NCI-H446 treated with DMSO at 0.1 percent for 48 hours (cell line): ENCODE results near the gene LCN1.
"Not testable (repeated sequence)": the region's sequence is repeated elsewhere in the genome, so short reads cannot be mapped to it uniquely, and the experiment has no call there.

Source experiments
- DNase-seq: peaks from one replicate; lab custom pipeline; 2025; lab: John Stamatoyannopoulos, UW

LCN1 gene

GRCh38 chr9:135546792-135547617 lies 25.8 kb downstream of the LCN1 start:
- not testable (repeated sequence) for DNase-seq

DNA sequence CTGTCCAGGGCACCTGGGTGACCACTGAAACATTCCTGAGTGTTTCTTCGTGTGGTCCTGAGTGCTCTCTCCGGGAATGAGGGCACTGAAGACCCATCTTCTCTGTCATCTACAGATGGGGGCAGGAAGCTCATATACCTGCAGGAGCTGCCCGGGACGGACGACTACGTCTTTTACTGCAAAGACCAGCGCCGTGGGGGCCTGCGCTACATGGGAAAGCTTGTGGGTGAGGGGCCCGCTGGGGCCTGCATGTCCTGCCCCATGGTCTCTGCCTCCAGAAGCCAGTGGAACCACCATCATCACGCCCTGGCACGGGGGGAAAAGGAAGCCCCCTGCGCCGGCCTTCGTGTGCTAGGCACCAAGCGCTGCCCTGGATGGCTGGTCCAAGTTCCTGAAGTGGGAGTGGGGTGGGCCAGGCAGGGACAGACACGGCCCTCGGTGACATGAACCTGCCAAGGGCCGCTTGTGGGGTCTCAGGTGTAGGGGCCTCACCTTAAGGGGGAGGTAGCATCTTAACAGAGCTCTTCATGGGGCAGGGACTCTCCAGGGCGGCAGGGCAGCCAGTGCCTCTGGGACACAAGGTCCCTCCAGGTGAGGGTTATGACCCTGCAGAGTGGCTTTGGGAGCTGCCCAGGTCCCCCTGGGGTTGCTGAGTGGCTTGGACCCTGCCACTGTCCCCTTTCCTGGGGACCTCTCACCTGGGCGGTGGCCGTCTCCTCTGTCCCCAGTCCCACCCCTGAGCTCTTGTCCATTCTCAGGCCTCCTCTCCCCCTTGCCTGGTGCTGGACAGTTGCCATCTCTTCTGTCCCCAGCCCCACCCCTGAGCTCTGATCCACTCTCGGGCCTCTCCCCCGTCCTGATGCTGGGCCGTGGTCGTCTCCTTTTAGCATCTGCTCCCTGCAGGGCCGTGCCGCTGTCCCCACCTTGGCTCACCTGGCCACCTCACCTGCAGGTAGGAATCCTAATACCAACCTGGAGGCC lies 26.8 kb downstream of the LCN1 start:
- DNase-seq, result no peak

GRCh38 chr9:135549478-135550343 lies 28.5 kb downstream of the LCN1 start:
- DNase-seq, result not testable (repeated sequence)

DNA sequence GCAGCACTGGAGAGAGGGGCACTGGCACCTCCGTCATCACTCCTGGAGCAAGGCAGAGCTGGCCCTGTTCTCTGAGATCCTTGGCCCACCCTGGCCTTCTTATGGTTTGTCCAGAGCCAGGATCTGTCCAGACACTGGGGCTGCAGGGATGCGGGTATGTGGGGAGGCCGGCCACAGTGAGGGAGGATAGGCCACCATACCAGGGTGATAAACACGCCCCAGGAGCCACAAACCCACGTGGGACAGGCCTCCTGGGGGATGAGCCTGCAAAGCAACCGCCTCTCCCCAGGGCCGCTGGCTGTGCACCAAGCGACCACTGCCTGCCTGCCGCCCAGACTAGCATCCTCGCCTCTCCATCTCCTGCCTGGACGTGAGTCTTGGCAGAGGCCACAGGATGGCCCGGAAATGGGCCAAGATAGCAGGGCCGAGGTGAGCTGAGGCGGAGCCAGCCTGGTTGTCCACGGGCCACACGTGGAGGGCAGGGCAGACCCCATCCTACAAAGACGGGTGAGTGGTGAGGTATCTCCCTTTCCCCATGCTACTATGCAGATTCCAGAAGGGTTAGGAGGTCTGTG lies 29.2 kb downstream of the LCN1 start:
- no peak for DNase-seq

- DNase-seq, result no peak
These were observed 29.8 kb downstream of the LCN1 start for GRCh38 chr9:135551031-135551430.

DNA sequence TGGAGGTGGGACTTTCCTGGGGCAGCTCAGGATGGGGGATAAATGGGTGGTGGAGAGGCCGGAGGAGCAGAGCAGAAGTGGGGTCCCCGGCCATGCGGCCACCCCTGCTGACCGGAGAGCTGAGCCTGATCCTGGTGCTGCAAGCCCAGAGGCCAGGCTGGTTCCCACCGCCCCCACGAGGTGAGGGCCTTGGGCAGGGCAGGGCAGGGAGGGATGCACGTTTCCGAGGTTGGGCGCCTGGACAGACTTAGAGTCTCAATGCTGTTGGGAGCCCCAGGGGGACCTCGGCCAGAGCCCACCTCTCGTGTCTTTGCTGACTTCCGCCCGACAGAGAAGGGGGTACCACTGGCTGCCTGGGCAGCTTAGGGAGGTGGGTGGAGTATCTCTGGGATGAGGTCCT lies 30.2 kb downstream of the LCN1 start:
- no peak for DNase-seq

DNA sequence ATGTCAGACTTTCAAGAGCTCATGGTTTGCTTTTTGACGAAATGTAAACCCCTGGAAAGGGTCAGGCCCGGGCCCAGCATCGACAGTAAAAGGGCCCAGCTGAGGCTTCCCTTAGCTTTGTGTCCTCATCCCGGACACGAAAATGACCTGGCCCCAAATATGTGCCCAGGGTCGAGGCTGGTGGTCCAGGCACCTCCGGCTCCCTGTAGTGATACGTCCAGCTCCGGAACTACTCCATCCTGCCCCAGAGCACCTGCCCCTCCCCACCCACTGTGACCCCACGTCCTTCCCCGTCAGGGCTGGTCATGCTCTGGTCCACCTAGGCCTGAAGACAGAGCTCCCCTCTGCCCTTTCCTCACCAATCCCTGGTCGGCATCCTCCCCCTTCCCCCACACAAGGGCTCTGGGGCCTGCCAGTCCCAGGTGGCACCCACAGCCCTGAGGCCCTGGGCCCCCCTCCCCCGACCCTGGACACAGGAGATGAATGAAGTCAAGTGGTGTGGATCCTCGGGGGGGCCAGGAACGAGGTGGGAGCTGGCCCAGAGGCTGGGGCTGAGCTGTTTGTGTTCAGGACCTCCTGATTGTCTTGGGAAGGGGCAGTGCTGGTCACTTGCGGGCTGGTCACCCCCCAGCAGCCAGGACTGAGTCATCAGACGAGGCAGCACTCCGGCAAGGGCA lies 30.9 kb downstream of the LCN1 start:
- DNase-seq, result no peak

GRCh38 chr9:135552698-135553171 lies 31.5 kb downstream of the LCN1 start:
- DNase-seq, result no peak

DNA sequence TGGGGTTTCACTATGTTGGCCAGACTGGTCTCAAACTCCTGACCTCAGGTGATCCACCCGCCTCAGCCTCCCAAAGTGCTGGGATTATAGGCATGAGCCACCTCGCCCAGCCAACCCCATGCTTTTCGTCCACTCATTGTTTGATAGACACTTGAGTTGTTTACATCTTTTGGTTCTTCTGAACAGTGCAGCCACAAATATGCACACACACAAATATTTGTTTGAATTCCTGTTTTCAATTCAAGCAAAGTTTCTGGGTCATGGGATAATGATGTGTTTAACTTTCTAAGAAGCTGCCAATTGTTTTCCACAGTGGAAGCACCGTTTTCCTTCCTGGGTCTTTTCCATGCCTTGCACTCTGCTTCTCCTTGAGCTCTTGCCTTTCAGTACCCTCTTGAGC lies 33.5 kb downstream of the LCN1 start:
- DNase-seq, result no peak

- DNase-seq, result no peak
These were observed 34.0 kb downstream of the LCN1 start for GRCh38 chr9:135555203-135555602.

DNA sequence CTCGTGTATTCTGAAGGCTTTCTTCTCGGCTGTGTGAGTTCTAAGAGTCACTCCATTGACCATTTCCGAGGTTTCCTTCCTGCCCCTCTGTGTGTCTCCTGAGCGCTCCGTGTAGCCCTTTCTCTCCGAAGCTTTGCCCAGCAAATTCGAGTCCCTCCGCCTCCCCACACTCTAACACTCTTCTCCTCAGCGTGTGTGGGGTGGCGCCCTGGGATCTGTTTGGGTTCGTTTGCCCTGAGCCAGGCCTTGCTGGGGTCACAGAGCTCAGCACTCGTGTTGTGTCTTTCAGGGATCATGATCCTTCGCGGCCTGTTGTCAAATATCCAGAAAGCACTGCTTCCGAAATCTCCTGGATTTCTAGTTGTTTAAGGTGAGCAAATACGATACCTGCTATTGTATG lies 34.7 kb downstream of the LCN1 start:
- no peak for DNase-seq

DNA sequence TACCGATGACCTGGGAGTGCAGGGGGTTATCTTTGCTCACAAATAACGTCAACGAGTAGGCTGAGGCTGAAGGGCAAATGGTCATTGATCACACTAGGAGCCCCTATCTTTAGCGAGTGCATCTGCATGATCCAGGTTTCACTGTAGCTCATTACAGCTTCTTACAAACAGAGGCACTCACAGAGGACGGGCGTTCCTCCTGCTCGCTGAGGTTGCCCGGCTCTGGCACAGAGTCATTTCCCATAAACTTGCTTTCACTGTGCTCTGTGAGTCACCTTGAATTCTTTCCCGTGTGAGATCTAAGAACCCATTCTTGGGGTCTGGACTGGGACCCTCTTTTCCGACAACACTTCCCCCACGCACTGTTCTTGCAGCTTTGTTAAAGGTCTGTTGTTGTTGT lies 38.4 kb downstream of the LCN1 start:
- DNase-seq, result no peak

DNA sequence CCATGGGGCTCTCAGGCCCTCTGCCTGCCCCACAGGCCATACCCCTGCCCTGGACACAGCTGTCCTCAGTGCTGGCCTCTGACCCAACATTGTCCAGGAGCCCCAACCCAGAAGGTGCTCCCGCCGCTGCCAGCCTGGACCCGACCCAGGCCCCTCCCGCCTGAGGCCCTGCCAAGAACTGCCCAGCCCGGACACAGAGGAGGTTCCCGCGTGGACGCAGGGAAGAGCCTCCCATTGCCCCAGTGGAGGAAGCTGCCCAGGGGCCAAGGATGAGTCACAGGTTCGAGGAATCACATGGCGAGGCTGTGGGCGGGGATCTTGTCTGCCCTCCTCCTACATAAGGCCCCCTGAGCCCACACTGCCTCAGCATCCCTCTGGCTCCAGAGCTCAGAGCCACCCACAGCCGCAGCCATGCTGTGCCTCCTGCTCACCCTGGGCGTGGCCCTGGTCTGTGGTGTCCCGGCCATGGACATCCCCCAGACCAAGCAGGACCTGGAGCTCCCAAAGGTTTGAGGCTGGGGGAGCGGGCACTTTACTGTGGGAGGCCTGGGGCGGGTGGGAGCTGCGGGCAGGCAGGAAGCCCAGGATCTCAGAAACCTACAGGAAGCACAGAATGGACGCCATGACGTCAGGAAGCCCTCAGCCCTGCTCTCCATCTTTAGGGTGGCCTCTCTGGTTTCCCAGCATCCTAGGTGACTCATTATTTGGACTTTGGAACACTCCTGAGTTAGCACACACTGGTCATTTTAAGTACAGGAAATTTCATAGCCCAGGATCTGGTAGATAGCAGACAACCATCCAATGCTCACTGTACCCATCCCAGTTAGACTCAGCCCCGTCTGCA lies 40.4 kb downstream of the LCN1 start, which contains the start of gene PAEP:
PAEP (plus strand) TSS at position 366 of the 844 bp plus-strand sequence.
- DNase-seq, result no peak

GRCh38 chr9:135562235-135562745 lies 41.0 kb downstream of the LCN1 start:
- no peak for DNase-seq

- DNase-seq, result no peak
These were observed 41.8 kb downstream of the LCN1 start for GRCh38 chr9:135563039-135563476.

DNA sequence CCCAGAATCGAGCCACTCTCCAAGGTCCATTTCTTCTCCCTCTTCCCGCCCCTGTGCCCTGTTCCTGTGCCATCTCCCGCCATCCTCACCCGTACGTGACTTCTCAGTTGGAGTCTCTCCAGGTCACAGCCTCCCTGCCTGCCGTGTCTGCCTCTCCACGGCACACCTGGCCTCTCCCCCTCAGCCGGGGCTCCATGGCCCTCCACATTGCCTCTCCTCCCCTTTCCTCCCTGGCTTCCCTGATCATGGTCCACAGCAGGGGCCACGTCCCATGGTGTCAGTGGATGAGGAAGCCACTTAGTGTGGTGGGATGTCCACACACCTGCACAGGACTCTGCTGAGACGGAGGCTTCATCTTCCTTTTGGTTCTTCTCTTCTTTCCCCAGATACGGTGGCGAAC lies 42.6 kb downstream of the LCN1 start:
- no peak for DNase-seq

DNA sequence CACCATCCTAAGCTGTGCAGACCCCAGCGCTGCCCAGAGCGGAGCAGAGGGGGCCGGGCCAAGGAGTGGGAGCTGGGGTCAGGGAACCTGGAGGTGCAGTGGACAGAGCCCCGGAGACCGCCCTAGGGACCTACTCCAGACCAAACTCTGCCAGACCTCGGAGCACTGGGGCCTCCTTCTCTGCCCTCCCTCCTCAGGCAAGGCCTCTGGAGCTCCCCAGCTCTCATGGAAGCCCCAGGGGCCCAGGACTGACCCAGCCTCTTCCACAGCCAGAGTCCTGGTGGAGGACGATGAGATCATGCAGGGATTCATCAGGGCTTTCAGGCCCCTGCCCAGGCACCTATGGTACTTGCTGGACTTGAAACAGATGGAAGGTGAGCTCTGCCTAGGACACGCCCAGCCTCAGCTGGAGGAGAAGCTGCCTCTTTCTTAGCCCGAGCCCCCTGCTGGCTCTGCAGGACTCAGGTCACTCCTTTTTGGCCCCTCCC lies 43.9 kb downstream of the LCN1 start:
- no peak for DNase-seq

DNA sequence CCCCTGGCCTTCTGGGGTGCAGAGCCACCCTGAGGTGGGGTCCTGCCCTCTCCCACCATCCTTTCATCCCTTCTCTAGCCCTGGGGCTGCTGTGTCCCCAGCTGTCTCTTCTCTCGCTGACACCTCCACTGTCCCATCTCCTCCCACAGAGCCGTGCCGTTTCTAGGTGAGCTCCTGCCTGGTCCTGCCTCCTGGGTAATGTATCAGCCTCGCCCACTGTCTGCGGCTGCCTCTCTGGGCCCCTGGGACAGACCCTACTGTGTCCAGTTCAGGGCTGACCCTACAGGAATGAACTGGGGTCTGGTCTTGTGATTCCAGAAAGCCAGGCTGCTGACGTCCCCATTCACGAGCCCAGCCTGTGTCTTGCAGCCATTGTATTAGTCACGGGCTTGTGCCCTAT lies 44.4 kb downstream of the LCN1 start:
- no peak for DNase-seq

- DNase-seq, result no peak
These were observed 45.3 kb downstream of the LCN1 start for GRCh38 chr9:135566552-135566951.
